Measurements from ENCODE around the gene TRPV4.

TRPV4 gene

DNA sequence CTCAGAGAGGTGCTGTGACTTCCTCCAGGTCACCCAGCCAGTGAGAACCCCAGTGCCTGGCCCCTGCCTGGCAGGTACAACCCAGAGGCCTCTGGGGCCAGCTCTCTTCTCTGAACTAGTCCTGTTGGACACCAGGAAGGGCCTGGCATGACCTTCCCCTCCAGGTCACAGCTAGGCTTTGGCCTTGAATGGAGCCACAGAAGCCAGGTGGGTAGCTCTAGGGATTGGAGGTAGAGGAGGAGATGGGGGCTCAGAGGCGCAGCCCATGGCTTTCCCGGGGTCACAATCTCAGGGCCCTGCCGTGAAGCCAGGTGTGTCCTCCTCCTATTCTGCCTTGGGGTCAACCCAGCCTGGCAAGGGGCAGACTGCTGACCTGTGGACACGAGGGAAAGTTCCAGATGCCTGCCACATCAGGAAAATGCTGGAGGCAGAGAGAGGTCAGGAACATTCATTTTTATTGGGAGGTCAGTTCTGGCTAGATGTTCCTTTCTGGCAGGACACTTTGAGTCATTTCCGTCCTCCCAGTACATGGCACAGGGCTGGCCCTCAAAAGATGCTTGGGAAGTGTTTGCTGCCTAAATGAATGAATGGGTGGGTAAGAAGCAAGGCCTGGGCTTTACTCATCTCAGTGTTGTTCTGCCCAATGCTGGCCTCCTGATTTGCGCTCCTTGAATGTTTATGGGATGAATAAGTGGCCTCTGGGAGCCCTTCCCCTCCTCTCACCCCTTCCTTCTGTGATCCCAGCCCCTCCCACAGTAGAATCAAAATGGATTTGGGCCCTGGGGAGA lies 94.1 kb downstream of the TRPV4 start:
- DNase-seq: no peak

DNA sequence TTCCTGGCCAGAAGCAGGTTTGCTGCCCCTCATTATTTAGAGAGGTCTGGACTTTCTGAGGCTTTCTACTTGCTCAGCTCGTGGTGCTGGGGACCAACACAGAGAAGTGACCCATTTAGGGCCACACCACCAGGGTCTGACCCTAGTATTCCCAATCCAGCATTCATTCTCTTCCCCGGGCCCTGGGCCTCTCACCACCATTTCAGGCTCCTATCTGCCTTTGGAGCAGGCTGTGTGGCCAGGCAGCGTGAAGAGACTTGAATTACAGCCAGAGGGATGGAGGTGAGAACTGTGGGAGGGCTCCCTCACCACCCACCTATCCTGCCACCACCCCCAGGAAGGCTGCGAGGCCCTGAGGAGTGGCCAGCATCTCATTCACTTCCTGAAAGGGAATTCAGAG lies 95.0 kb downstream of the TRPV4 start:
- DNase-seq: no peak

DNA sequence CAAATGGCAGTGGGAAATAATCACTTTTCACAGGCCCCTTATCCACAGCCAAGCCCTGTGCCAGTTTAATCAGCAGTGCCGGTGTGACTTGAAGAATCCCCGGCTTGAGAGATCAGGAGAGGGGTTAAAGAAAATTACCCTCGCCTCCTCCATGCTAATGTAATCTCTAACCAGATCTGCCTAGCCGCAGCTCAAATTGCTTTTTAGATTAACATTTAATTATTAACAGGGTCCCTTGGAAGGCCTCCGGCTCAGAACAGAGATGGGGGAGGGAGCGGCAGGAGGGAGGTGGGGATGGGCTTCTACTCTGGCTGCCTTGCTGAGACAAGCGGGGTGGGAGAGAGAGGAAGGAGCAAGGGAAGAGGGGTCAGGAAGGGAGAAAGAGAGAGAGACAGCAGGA lies 95.6 kb downstream of the TRPV4 start:
- no peak for DNase-seq

DNA sequence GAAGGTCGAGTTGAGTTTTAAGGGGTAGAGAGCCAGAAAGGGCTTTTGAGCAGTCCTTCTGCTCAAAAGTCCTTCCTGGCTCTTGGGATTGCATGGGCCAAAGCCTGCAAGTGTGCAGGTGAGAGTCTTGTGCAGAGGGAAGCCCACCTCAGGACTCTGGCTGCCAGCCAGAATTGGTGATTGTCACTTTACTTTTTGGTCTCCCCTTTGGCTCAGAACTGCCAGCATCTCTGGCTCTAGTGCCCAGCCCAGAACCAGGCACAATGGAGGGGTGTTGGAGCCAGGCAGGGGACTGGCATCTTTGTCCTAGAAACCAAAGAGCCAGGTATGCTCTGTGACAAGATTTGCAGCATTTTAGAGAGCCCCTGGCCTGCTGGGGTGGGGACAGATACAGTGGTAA lies 96.1 kb downstream of the TRPV4 start:
- DNase-seq: no peak

DNA sequence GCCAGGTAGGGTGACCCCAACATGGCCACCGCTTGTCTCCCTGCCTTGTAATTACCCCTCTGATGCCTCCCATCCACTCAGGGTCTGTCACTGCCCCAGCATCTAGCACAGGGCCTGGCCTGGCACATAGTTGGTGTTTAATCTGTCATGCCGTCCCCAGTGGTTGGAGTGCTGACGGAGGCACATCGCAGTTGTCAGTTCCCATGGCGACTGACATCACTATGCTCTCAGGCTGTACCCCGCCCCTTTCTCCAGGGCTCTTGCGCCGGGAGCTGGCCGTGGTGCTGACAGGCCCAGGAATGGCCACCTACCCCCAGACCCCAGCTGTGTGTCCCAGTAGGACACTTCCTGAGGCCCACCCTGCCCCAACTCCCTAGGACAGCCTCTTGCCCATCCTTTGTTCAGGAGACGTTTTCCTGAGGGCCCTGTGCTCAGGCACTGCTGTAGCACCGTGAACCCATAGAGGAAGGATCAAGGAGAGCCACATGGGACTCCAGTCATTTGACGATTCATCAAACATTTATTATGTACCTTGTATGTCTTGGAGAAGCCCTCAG lies 96.6 kb downstream of the TRPV4 start:
- DNase-seq: no peak

DNA sequence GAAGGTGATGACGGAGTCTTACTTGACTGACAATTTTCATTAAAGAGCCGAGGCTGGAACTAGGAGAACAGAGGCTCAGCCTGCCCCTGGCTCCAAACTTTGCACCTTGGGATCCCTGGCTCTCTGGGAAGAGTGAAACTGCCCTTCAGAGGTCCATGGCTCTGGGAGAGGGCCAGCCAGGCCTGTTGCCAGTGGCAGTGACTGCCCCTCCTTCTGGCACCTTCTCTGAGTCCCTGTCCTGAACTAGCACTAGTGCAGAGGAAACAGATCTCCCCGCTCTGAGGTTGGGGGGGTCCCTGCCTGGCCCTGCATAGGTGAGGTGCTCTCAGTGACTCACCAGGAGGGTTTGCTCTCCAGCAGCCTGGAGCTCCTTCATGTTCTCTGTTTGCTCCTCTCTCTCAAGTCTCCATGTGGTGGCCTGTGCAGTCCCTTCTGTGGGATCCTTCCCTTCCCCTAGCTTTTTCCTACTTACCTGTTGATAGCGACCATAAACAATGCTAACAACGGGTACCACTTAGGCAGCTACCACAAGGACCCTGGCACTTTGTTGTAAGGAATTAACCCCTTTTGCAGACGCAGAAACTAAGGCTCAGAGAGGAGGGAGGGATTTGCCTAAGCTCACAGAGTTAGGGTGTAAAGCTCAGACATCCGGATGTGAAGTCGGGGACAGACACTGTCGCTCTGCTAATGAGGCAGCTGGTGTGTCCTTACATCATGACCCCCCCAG lies 97.2 kb downstream of the TRPV4 start:
- DNase-seq: no peak

DNA sequence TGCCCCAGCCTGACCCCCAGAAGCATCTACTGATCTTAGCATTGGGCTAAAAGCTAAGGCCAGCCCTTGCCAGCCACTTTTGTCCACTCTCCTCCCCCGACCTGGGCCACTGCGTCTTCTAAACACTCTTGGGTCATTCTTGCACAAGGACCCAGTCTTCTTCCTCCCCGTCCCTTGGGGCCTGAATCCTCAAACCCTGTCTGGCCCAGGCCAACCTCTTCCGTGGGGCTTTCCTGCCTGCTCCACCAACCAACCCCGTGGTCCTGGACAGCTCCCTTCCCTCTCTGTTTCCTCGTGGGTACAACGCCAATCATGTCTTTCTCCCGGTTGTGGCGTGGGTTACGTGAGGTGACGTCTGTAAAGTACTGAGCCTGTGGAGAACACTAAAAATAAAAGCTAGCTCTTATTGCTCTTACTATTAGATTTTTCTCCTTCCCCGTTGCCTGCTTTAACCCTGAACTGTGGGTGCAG lies 98.1 kb downstream of the TRPV4 start:
- no peak for DNase-seq

DNA sequence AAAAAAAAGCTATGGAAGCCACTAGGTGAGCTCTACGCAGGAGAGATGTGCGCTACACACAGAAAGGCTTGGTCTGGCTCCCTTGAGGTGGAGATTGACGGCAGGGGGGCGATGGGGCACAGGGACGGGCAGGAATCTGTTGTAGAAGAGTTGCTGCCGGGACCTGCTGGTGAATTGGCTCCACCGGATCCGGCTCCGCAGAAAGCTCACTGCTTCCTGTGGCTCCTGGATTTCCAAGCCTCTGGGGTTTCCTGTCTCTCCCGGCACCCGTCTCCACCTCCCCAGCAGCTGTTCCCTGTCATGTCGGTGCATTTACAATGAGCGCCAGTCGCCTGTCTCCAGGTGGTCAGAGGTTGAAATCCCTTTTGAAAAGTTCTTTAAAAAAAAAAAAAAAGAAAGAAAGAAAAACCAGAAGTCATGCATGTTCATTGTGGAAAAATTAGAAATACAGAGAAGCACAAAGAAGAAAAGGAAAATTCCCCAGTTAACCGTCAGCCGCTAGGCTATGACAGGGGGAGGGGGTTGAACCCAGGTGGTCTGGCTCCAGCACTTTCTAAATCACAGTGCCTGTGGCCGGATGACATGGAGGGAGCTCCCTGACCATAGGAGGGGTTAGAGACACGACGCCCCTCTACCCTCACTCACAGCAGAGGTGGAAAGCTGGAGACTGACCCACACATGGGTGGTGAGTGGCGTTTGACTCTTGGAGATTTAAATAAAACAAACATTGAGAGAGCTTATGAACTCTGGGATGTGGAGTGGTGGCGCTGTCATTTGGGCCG lies 98.8 kb downstream of the TRPV4 start:
- DNase-seq: no peak

Measured in NCI-H1930 (cell line).